Mesendoderm (in vitro differentiated cells): ENCODE results near the gene SDCCAG8.

Experiments used
- DNase-seq: peaks from one replicate; pipeline ENCODE4 v3.0.0; 2013
- H2AK5ac ChIP-seq: 2 replicates; pipeline ENCODE4 v1.6.1; 2013; ENCODE audit warnings: low read length, inconsistent platforms
- H2BK120ac ChIP-seq: 2 replicates; pipeline ENCODE4 v1.6.1; 2013; ENCODE audit warnings: low read depth, mild to moderate bottlenecking, low read length, moderate library complexity, mixed read lengths
- H2BK15ac ChIP-seq: replicated peaks from 2 replicates; pipeline ENCODE4 v1.6.1; 2013; ENCODE audit warnings: low read depth, mild to moderate bottlenecking, moderate library complexity
- H2BK5ac ChIP-seq: 2 replicates; pipeline ENCODE4 v1.6.1; 2013; ENCODE audit warnings: low read length, inconsistent platforms
- H3K18ac ChIP-seq: 2 replicates; pipeline ENCODE4 v1.6.1; 2013; ENCODE audit warnings: mild to moderate bottlenecking, low read length, mixed read lengths
- H3K23ac ChIP-seq: one replicate; pipeline ENCODE4 v1.6.1; 2013; ENCODE audit warnings: low read length
- H3K27ac ChIP-seq: 2 replicates; pipeline ENCODE4 v1.5.1; 2013; ENCODE audit warnings: low read depth, mild to moderate bottlenecking, inconsistent platforms, low read length, moderate library complexity
- H3K27me3 ChIP-seq: 2 replicates; pipeline ENCODE4 v1.6.1; 2013; ENCODE audit warnings: low read length, control low read depth, mild to moderate bottlenecking, inconsistent platforms; ENCODE audit not compliant: insufficient read depth, poor library complexity
- H3K36me3 ChIP-seq: 2 replicates; pipeline ENCODE4 v1.6.1; 2013; ENCODE audit warnings: low read length, inconsistent platforms; ENCODE audit not compliant: control insufficient read depth, insufficient read depth
- H3K4ac ChIP-seq: one replicate; pipeline ENCODE4 v1.6.1; 2013; ENCODE audit warnings: low read depth, mild to moderate bottlenecking, low read length, moderate library complexity
- H3K4me1 ChIP-seq: 2 replicates; pipeline ENCODE4 v1.6.1; 2013; ENCODE audit warnings: low read depth, low read length, inconsistent platforms; ENCODE audit not compliant: control insufficient read depth
- H3K4me2 ChIP-seq: 2 replicates; pipeline ENCODE4 v1.6.1; 2013; ENCODE audit warnings: low read length
- H3K4me3 ChIP-seq: 2 replicates; pipeline ENCODE4 v1.5.1; 2013; ENCODE audit warnings: mild to moderate bottlenecking, low read length
- H3K56ac ChIP-seq: one replicate; pipeline ENCODE4 v1.6.1; 2013; ENCODE audit warnings: low read length
- H3K79me1 ChIP-seq: 2 replicates; pipeline ENCODE4 v1.6.1; 2013; ENCODE audit warnings: low read length, inconsistent platforms
- H3K79me2 ChIP-seq: 2 replicates; pipeline ENCODE4 v1.6.1; 2013; ENCODE audit warnings: mild to moderate bottlenecking, low read length; ENCODE audit not compliant: control insufficient read depth, insufficient read depth
- H3K9ac ChIP-seq: 2 replicates; pipeline ENCODE4 v1.6.1; 2013; ENCODE audit warnings: low read length, inconsistent platforms
- H4K5ac ChIP-seq: one replicate; pipeline ENCODE4 v1.6.1; 2013; ENCODE audit warnings: low read length
- H4K8ac ChIP-seq: one replicate; pipeline ENCODE4 v1.6.1; 2013; ENCODE audit warnings: low read depth, mild to moderate bottlenecking, control low read depth, low read length, moderate library complexity
- WGBS: extraction: QIAGEN DNeasy Blood & Tissue Kit; methylation state at CpG from one replicate; pipeline ENCODE4 v1.1.7; 2013; ENCODE audit warnings: low lambda C conversion rate, missing lambda C conversion rate; ENCODE audit not compliant: insufficient coverage; ENCODE audit errors: extremely low coverage; 5-methylcytosine and 5-hydroxymethylcytosine counted together

SDCCAG8 gene

DNA sequence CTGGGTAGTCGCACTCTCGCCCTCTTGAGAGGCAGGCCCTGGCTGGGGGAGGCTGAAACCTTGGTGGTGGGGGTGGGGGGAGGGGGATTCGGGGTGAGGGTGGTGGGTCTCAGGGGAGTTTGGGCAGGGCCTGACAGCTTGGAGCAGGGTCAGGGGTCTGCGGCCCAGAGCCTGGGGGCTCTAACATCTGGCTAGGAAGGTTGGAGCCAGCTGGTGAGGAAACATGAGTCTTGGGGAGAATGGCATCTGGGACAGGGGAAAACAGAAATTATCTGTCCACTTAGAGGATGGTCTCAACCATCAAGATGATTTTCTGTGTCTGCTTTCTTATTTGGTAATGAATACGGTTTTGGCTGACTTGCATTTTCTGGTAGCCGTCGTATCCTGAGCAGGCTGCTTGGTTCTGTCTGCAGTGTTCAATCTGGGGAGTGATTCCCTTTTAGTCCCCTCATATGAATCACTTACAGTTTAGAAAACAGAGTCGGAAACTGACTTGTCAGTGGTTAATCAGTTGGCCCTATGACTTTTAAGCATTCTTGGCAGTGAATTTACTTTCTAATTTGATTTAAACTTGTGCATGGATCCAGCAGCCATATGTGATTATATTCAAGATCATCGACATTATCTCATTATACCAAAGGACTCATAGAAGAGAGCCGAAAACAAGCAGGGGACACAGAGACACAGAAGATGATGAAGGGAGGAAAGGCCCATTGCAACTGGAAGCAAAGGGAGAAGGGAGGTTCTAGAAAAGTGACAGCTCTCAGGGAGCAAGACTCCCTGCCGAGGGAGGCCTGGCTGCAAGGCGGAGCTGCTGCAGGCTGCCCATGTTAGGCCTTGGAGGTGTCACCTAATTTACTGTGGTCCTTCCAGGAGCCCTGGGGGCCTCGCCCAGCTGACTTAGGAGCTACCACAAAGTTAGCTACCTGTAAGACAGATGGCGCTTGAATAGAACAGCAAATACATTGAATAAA, 237.6 kb downstream of the SDCCAG8 start:
- Histone ChIP-seq H4K8ac (no peak overlapping the region), H3K27ac (no peak overlapping the region), H3K18ac (no peak overlapping the region), H3K27me3 (no peaks in the 10 kb centered on the region), H3K4me3 (no peak overlapping the region), H3K79me2 (no peaks in the 10 kb centered on the region), H3K36me3 (no peaks in the 10 kb centered on the region), H4K5ac (no peak overlapping the region), H3K9ac (no peak overlapping the region), H2BK15ac (no peak overlapping the region), H3K56ac (no peak overlapping the region), H2BK120ac (no peak overlapping the region), H3K79me1 (no peaks in the 10 kb centered on the region), H2BK5ac (no peak overlapping the region), H2AK5ac (no peak overlapping the region), H3K4ac (no peak overlapping the region), H3K4me1 (no peaks in the 10 kb centered on the region), H3K23ac (no peak overlapping the region), H3K4me2 (no peak overlapping the region)
- DNase-seq = peak; percentile 34
- whole genome bisulfite sequencing = no CpG with 5 or more reads among the region's 14 CpGs

DNA sequence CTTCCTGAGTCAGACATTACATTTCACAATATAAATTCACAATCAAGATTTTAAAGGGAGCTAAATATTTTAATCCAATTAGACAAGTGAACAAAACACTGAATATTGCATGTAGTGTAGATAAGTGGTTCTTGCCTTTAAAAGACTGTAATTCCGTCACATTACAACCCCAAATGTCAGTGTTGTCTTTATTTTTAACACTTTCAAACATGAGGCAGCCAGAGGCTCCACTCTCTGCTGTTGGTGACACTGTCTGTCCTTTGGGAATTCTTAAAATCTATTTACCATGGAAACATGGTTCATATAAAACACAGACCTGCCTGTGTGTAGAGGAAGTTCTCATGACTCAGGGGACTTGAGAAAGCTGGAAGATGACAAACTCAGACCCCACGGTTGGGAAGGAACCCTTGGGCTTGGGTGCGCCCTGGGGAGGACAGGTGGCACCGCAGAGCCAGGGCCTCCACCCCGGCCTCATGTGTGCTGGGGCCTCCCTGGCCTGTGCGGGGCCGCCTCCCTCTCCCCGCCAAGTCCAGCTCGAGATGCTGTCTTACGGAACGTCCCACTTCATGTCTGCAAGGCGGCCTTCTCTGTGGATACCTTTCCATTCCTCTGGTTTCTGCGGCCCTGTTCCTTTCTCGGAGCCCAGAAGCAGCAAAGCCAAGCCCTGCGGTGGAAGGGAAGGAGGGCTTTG, 239.0 kb downstream of the SDCCAG8 start:
- no peak overlapping the region for H3K23ac ChIP-seq
- H3K36me3 ChIP-seq = no peaks in the 10 kb centered on the region
- no peak overlapping the region for H3K4me3 ChIP-seq
- H2BK120ac ChIP-seq = no peak overlapping the region
- no peak overlapping the region for H4K8ac ChIP-seq
- H3K27ac ChIP-seq = no peak overlapping the region
- H3K4ac ChIP-seq = no peak overlapping the region
- H3K18ac ChIP-seq = no peak overlapping the region
- no peak overlapping the region for H2BK15ac ChIP-seq
- no peak for DNase-seq
- H2AK5ac ChIP-seq = no peak overlapping the region
- no peak overlapping the region for H4K5ac ChIP-seq
- no peak overlapping the region for H3K9ac ChIP-seq
- H2BK5ac ChIP-seq = no peak overlapping the region
- H3K79me1 ChIP-seq = no peaks in the 10 kb centered on the region
- H3K79me2 ChIP-seq = no peaks in the 10 kb centered on the region
- no CpG with 5 or more reads among the region's 15 CpGs for WGBS
- H3K27me3 ChIP-seq = no peaks in the 10 kb centered on the region
- no peak overlapping the region for H3K4me2 ChIP-seq
- no peaks in the 10 kb centered on the region for H3K4me1 ChIP-seq
- no peak overlapping the region for H3K56ac ChIP-seq

DNA sequence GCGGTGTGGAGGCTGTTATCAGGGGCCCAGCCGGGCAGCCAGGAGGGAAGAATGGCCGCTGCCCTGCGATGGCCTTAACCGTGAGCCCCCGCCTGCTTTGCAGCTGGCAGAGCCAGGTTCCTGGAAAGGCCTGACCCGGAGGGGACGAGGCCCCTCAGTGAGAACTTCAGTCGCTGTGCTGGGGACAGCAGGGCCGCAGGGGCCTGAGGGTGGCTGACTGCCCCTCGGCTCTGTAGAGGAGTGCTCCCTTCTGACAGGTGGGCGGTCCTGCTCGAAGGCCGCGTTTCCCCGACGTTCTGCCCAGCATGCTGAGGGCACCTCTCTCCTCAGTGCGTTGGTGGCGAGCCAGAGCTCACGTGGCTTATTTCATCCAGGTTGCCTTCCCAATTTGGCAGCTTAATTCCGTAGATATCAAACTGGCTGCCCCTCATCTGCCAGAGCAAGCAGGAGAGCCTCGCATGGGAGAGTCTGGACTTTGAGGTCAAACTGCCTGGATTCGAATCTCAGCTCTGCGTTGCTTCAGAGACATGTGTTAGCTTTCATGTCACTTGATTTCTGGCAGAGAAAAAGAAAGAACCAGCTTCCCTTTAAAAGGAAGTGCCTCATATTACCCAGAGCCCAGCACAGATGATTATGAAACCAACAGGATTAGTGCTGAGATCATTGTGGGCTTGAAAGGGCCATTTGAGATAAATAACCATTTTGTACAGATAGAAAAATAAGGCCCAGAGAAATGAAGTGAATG, 239.8 kb downstream of the SDCCAG8 start:
- Histone ChIP-seq H2BK5ac (no peak overlapping the region), H3K4me3 (no peak overlapping the region), H2BK15ac (no peak overlapping the region), H3K27me3 (no peaks in the 10 kb centered on the region), H3K36me3 (no peaks in the 10 kb centered on the region), H2AK5ac (no peak overlapping the region), H2BK120ac (no peak overlapping the region), H4K5ac (no peak overlapping the region), H3K23ac (no peak overlapping the region), H4K8ac (no peak overlapping the region), H3K4me1 (no peaks in the 10 kb centered on the region), H3K79me1 (no peaks in the 10 kb centered on the region), H3K18ac (no peak overlapping the region), H3K4ac (no peak overlapping the region), H3K56ac (no peak overlapping the region), H3K27ac (no peak overlapping the region), H3K9ac (no peak overlapping the region), H3K4me2 (no peak overlapping the region), H3K79me2 (no peaks in the 10 kb centered on the region)
- no peak for DNase-seq
- no CpG with 5 or more reads among the region's 24 CpGs for WGBS

DNA sequence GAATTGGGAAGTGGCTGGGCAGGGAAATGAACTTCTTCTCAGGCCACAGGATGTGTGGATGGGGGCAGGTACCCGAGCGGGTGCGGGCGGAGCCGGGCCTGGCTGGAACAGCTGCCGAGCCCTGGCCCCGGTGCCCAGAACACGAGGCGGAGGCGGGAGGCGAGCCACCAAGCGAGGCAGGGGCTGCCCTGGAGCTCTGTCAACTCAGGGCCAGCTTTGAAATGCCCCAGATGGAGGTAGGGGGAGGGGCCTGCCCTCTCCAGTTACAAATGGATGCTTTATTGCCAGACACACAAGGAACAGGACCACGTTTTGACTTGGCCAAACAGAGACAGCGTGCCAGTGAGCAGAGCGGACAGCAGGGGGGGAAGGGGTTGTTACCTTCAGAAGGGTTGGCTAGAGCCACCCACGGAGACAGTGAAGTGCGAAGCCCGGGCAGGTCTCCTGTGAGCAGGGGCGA, 240.4 kb downstream of the SDCCAG8 start:
- no peak overlapping the region for H2BK15ac ChIP-seq
- no peak overlapping the region for H3K9ac ChIP-seq
- H3K4ac ChIP-seq = no peak overlapping the region
- no peak overlapping the region for H2AK5ac ChIP-seq
- WGBS = no CpG with 5 or more reads among the region's 19 CpGs
- DNase-seq = no peak
- no peaks in the 10 kb centered on the region for H3K27me3 ChIP-seq
- no peak overlapping the region for H3K4me2 ChIP-seq
- H3K36me3 ChIP-seq = no peaks in the 10 kb centered on the region
- H3K27ac ChIP-seq = no peak overlapping the region
- H3K79me2 ChIP-seq = no peaks in the 10 kb centered on the region
- H4K8ac ChIP-seq = no peak overlapping the region
- no peak overlapping the region for H3K23ac ChIP-seq
- no peak overlapping the region for H4K5ac ChIP-seq
- H3K79me1 ChIP-seq = no peaks in the 10 kb centered on the region
- H3K4me1 ChIP-seq = no peaks in the 10 kb centered on the region
- H3K56ac ChIP-seq = no peak overlapping the region
- no peak overlapping the region for H2BK120ac ChIP-seq
- H3K4me3 ChIP-seq = no peak overlapping the region
- no peak overlapping the region for H2BK5ac ChIP-seq
- H3K18ac ChIP-seq = no peak overlapping the region

DNA sequence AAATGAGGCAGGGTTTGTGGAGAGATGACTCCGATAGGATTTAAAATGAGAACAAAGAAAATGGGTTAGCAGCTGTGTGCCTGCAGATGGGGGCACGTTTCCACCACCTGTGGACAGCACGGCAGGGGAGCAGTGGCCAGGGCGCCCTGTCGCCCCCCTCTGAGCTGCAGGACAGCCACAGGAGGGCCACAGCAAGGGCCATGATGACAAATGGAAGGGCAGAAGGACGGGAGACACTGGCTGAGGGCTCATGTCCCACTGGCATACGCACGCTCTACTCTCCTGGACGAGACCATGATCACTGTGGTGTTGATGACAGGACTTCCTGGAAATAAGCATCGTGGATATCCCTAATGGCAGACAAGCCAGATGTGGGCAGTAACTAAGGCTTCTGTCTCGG, 241.0 kb downstream of the SDCCAG8 start:
- H3K36me3 ChIP-seq = no peaks in the 10 kb centered on the region
- no peak overlapping the region for H3K4ac ChIP-seq
- H4K5ac ChIP-seq = no peak overlapping the region
- H4K8ac ChIP-seq = no peak overlapping the region
- H3K27me3 ChIP-seq = no peaks in the 10 kb centered on the region
- no peak for DNase-seq
- H3K23ac ChIP-seq = no peak overlapping the region
- WGBS = no CpG with 5 or more reads among the region's 11 CpGs
- H3K9ac ChIP-seq = no peak overlapping the region
- H3K4me2 ChIP-seq = no peak overlapping the region
- H2BK120ac ChIP-seq = no peak overlapping the region
- H2BK5ac ChIP-seq = no peak overlapping the region
- H2AK5ac ChIP-seq = no peak overlapping the region
- no peak overlapping the region for H3K27ac ChIP-seq
- H3K56ac ChIP-seq = no peak overlapping the region
- H3K18ac ChIP-seq = no peak overlapping the region
- H3K4me3 ChIP-seq = no peak overlapping the region
- H3K4me1 ChIP-seq = no peaks in the 10 kb centered on the region
- H3K79me1 ChIP-seq = no peaks in the 10 kb centered on the region
- no peak overlapping the region for H2BK15ac ChIP-seq
- H3K79me2 ChIP-seq = no peaks in the 10 kb centered on the region
